Gastroesophageal sphincter (tissue), 4 donors: ENCODE data around the gene GARIN5A. TPM values are rescaled to one million over a fixed set of nuclear protein-coding genes. Genes with fewer than 3 reads are reported as not detected.

Experiments
- ATAC-seq: fragments of 150-250 bp; one replicate; pipeline ENCODE4 v1.9.1; 2016; ENCODE audit warnings: mild to moderate bottlenecking, moderate library complexity
- H3K27ac ChIP-seq, 4 donors: fragments of 200-600 bp; sonication (generic) in 3 of 4; 1 replicate in 3 of 4; 2 replicates in 1 of 4; pipeline ENCODE4 v1.5.1; 2016 to 2019
- H3K27me3 ChIP-seq: fragments of 200-600 bp; sonication (generic); one replicate; pipeline ENCODE4 v1.5.1; 2019
- H3K36me3 ChIP-seq, 2 donors: fragments of 200-600 bp; sonication (generic); one replicate each; pipeline ENCODE4 v1.5.1; 2019; ENCODE audit warnings: control low read depth in 1 of 2
- H3K4me1 ChIP-seq, 3 donors: fragments of 200-600 bp; sonication (generic); 1 replicate in 2 of 3; 2 replicates in 1 of 3; pipeline ENCODE4 v1.5.1; 2016 to 2019; ENCODE audit warnings: control low read depth in 2 of 3
- H3K4me3 ChIP-seq, 2 donors: fragments of 200-600 bp; sonication (generic); one replicate each; pipeline ENCODE4 v1.5.1; 2019; ENCODE audit warnings: mild to moderate bottlenecking in 1 of 2, moderate library complexity in 1 of 2
- H3K9me3 ChIP-seq, 3 donors: fragments of 200-600 bp; sonication (generic); one replicate each; pipeline ENCODE4 v1.5.1; 2017 to 2019; ENCODE audit warnings: control low read depth in 2 of 3
- CTCF ChIP-seq, 4 experiments: fragments of 200-600 bp in 2 of 4; fragments of 450-650 bp in 2 of 4; sonication (generic) in 1 of 4; IDR thresholded peaks; one replicate each; pipeline ENCODE4 v1.5.1; 2017 to 2019; ENCODE audit warnings: antibody characterized with exemption in 4 of 4, mild to moderate bottlenecking in 2 of 4, moderate library complexity in 2 of 4
- EP300 ChIP-seq: sonication (generic); formaldehyde crosslinking; IDR thresholded peaks from one replicate; pipeline ENCODE4 v1.6.1; 2017; ENCODE audit warnings: antibody characterized with exemption, mild to moderate bottlenecking
- POLR2A ChIP-seq, 2 donors: fragments of 450-650 bp; IDR thresholded peaks; one replicate each; pipeline ENCODE4 v1.6.1; 2017; ENCODE audit warnings: antibody characterized with exemption in 2 of 2, mild to moderate bottlenecking in 2 of 2, moderate library complexity in 1 of 2
- POLR2AphosphoS5 ChIP-seq: sonication (generic); formaldehyde crosslinking; IDR thresholded peaks from one replicate; pipeline ENCODE4 v1.6.1; 2017; ENCODE audit warnings: antibody characterized with exemption
- WGBS, 2 donors: methylation state at CpG; one replicate each; pipeline ENCODE4 v1.1.5; 2018; ENCODE audit warnings: low coverage in 1 of 2; 5-methylcytosine and 5-hydroxymethylcytosine counted together
- total RNA-seq, 4 donors: library from RNA; depleted of rRNA; stranded (reverse); fragments of >200 nt; gene quantifications; one replicate each; pipeline ENCODE4 v1.1.0, GENCODE V29; 2016

GARIN5A gene
- total RNA-seq, 4 donors from 2014 or later: 0.78 to 1.7 TPM; not detected in 2

- no peak for ATAC-seq
- H3K27ac ChIP-seq: no peak overlapping the region
- no peak overlapping the region for H3K4me3 ChIP-seq
- peaks cover 51% of the 10 kb centered on the region for H3K27me3 ChIP-seq
- WGBS, 2 donors: 13 to 29% methylated on average over 11 to 13 of the region's 13 CpGs
- TF ChIP-seq POLR2AphosphoS5 (no peak), EP300 (no peak), CTCF (IDR thresholded peaks at IDR 0.05) (no peak), POLR2A (IDR thresholded peaks at IDR 0.05) (no peak)
- H3K9me3 ChIP-seq: no peaks in the 10 kb centered on the region
- no peaks in the 10 kb centered on the region for H3K4me1 ChIP-seq
- H3K36me3 ChIP-seq: peaks cover 0 to 25% of the 10 kb centered on the region in 2 donors
Measured at GRCh38 chr19:50488389-50489194, 11.9 kb upstream of the GARIN5A start.

GRCh38 chr19:50486823-50487515, 10.3 kb upstream of the GARIN5A start:
- H3K27me3 ChIP-seq: peaks cover 51% of the 10 kb centered on the region
- TF ChIP-seq POLR2A (IDR thresholded peaks at IDR 0.05) (no peak), CTCF (IDR thresholded peaks at IDR 0.05) (peak in 1 of 4 experiments; percentile 36)

GRCh38 chr19:50485284-50485955, 8.8 kb upstream of the GARIN5A start:
- no peaks in the 10 kb centered on the region for H3K4me1 ChIP-seq
- H3K9me3 ChIP-seq: no peaks in the 10 kb centered on the region
- peaks cover 0 to 55% of the 10 kb centered on the region in 2 donors for H3K36me3 ChIP-seq
- 84 to 86% methylated on average over 5 to 7 of the region's 10 CpGs for WGBS, 2 donors
- no peak for ATAC-seq
- no peak overlapping the region for H3K27ac ChIP-seq
- TF ChIP-seq EP300 (no peak), POLR2AphosphoS5 (no peak), POLR2A (IDR thresholded peaks at IDR 0.05) (no peak), CTCF (IDR thresholded peaks at IDR 0.05) (no peak)
- H3K27me3 ChIP-seq: peaks cover 41% of the 10 kb centered on the region
- no peak overlapping the region for H3K4me3 ChIP-seq

More at GRCh38 chr19:50486823-50487515, 10.3 kb upstream of the GARIN5A start:
- 51 to 52% methylated on average over 8 to 9 of the region's 18 CpGs for WGBS, 2 donors
- no peak overlapping the region for H3K4me3 ChIP-seq
- no peaks in the 10 kb centered on the region for H3K9me3 ChIP-seq
- H3K4me1 ChIP-seq: no peaks in the 10 kb centered on the region
- H3K27ac ChIP-seq: no peak overlapping the region
- no peak for ATAC-seq
- peaks cover 0 to 41% of the 10 kb centered on the region in 2 donors for H3K36me3 ChIP-seq

GRCh38 chr19:50482916-50483315, 6.3 kb upstream of the GARIN5A start:
- WGBS, 2 donors: 20 to 58% methylated on average over 1 to 5 of the region's 10 CpGs
- TF ChIP-seq POLR2AphosphoS5 (no peak), CTCF (IDR thresholded peaks at IDR 0.05) (no peak), EP300 (no peak), POLR2A (IDR thresholded peaks at IDR 0.05) (no peak)
- no peaks in the 10 kb centered on the region for H3K9me3 ChIP-seq
- ATAC-seq: no peak
- H3K4me3 ChIP-seq: no peak overlapping the region
- H3K27ac ChIP-seq: no peak overlapping the region
- peaks cover 0 to 16% (median 3%) of the 10 kb centered on the region in 3 donors for H3K4me1 ChIP-seq
- peaks cover 0 to 74% of the 10 kb centered on the region in 2 donors for H3K36me3 ChIP-seq
- peaks cover 18% of the 10 kb centered on the region for H3K27me3 ChIP-seq
